Measurements from ENCODE around the gene ERC1.
"Not testable (repeated sequence)": the region's sequence is repeated elsewhere in the genome, so short reads cannot be mapped to it uniquely, and the experiment has no call there.

Gene ERC1

GRCh38 chr12:1199700-1200099 is 208.7 kb downstream of the ERC1 start:
- no peak for DNase-seq

- no peak for DNase-seq
These were observed 210.0 kb downstream of the ERC1 start for GRCh38 chr12:1201030-1201429.

- no peak for DNase-seq
These were observed 210.9 kb downstream of the ERC1 start for GRCh38 chr12:1201886-1202285.

- DNase-seq: no peak
These were observed 212.7 kb downstream of the ERC1 start for GRCh38 chr12:1203735-1204019.

DNA sequence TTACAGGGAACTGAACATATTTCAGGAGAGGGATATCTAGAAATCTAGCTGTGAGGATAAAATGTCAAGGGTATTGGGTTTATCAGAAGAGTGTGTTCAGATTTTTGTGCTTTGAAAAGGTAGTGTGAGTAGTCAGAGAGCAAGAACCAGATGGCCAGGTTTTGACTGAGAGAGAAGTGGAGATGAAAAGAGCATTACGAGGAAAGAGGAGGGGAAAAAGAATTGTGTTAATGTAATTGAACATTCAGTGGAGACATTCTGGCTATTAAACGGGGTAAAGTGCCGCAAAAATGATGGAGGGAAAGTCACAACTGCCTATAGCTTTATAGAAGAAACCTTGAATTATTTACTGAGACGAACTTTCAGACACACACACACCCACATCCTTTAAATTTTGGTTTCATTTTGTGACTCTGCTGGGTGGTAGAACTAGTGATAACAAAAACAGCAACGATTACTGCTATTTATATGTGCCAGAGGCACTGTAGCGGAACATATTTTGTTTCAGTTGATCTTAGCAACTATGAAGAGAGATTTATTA is 213.6 kb downstream of the ERC1 start:
- peak; percentile 76 for DNase-seq

GRCh38 chr12:1205512-1206060 is 214.6 kb downstream of the ERC1 start:
- no peak for DNase-seq

GRCh38 chr12:1206118-1206734 is 215.2 kb downstream of the ERC1 start:
- DNase-seq: no peak

- DNase-seq: no peak
These were observed 216.3 kb downstream of the ERC1 start for GRCh38 chr12:1207276-1207675.

DNA sequence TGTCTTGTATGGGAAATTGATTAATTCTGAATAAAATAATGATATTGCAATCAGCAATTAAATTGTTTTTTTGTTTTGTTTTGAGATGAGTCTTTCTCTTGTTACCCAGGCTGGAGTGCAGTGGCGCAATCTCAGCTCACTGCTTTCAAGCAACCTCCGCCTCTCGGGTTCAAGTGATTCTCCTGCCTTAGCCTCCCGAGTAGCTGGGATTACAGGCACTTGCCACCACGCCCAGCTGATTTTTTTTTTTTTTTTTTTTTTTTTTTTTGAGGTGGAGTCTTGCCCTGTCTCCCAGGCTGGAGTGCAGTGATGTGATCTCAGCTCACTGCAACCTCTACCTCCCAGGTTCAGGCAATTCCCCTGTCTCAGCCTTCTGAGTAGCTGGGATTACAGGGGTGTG is 217.7 kb downstream of the ERC1 start:
- not testable (repeated sequence) for DNase-seq

DNA sequence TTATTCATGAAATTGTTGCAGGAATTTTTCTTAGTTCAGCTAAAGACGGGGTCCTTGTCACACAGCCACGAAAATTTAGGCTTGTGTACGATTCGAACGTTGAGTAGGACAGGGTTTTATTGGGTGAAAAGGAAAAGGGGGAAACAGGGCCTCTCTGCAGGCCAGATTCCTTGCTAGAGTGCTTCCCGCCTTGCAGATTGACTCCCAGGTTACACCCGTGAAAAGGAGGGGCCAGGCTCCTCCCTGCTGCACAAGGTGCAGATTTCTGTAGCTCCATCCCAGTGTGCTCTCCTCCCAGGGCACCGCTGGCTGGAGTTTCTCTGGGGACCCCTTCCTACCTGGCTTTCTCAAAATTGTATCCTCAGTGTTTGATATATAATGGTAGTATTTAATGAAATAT is 221.5 kb downstream of the ERC1 start:
- no peak for DNase-seq

DNA sequence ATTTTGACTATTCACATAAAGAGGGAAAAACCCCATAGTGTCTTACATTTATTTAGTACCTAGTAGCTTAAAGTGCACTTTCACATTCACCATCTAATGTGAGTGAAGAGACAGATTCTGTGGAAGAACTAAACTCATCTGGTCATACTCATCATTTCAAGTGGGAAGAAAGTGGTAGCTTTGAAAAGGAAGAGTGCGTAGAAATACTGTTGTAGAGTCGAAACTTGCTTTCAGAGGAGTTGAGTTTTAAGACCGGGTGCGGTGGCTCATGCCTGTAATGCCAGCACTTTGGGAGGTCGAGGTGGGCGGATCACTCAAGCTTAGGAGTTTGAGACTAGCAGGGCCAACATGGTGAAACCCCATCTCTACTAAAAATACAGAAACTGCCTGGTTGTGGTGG is 222.2 kb downstream of the ERC1 start:
- DNase-seq: no peak

GRCh38 chr12:1213618-1214205 is 222.7 kb downstream of the ERC1 start:
- no peak for DNase-seq

- no peak for DNase-seq
These were observed 225.5 kb downstream of the ERC1 start for GRCh38 chr12:1216560-1216959.

DNA sequence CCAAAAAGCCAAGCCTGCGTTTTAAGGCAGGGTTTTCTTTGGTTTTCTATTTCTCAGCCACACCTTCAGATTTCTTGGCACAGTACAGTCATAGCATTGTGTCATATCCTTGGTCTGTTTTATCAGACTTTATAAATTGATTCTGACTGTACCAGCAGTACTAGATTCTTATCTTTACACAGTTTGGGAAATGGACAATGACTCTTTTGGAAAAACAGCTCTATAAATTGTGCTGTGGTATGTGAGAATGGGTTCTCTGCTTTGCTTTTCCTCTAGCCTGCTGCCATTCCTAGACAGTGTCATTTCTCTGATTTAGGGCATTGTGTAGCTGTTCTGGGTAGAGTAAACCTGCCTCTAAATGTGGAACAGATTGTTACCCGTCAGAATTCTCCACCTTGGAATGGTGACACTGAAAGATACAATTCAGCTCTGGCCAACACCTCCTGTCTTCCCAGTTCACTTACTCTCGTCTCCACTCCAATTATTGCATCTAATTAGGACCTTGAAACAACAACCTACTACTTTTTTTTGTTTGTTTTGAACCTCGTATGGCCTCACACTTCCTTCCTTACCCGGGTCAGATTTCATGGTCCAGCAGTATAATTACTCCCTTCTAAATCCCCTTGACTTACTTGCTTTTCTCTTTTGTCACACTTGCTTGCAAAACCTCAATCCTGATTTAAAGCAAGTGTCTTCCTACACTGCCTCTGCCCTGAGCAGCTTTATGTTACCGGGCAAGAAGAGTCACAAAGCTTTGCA is 226.3 kb downstream of the ERC1 start:
- peak; percentile 29 for DNase-seq

- DNase-seq: no peak
These were observed 227.3 kb downstream of the ERC1 start for GRCh38 chr12:1218369-1218768.

- peak; percentile 40 for DNase-seq
These were observed 229.4 kb downstream of the ERC1 start for GRCh38 chr12:1220127-1221092.

DNA sequence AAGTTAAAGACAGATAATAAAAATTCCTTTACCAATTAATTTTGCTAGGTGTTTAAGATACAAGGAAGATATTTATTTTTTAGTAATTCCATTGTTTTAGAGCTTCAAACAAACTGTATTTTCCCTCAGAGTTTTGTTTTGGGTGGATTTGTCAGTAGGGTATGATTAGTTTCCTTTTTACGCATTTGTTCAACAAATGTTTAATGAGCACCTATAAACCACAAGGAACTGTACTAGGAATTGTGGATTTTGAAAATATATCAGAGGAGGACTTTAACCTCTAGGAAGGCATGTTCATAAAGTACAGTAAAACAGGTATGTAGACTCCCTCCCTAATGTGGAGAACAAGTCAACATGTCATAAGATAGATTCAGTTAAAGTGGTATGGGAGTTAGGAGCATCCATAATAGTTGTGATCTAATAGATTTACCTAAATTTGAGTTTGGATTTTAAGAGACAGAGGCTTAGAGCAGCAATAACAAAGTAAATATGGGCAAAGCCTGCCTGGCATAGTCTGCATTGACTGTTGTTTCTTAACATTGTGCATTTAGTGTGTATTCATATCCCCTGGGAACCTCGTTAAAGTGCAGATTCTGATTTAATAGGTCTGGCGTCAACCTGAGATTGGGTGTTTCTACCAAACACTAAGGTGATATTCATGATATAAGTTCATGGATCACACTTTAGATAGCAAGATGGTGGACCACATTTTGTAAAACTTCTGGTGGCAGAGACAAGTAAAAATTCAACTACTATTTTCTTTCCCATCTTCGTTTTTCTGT is 232.0 kb downstream of the ERC1 start:
- no peak for DNase-seq

DNA sequence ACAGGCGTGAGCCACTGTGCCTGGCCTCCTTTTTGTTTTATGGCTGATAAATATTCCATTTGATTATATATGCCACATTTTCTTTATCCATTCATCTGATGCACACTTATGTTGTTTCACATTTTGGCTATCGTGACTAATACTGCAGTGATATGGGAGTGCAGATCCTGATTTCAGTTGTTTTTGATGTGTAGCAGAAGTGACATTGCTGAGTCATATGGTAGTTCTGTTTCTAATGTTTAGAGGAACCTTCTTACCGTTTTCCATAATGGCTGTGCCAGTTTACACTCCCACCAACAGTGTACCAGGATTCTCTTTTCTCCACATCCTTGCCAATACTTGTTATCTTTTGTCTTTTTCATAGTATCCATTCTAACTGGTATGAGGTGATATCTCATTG is 235.9 kb downstream of the ERC1 start:
- DNase-seq: no peak

DNA sequence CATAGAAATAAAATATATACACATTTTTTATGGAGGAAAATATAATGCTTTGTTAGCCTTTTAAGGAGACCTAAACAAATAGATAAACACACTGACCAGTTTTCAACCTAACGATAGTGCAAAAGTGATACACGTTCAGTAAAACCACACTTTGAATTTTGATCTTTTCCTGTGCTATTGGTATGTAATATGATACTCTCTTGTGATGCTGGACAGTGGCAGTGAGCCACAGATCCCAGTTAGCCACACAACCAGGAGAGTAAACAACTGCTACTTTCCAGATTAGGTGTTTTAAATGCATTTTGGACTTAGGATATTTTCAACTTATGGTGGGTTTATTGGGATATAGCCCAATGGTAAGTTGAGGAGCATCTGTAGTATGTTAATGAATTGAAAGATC is 243.1 kb downstream of the ERC1 start:
- DNase-seq: no peak

DNA sequence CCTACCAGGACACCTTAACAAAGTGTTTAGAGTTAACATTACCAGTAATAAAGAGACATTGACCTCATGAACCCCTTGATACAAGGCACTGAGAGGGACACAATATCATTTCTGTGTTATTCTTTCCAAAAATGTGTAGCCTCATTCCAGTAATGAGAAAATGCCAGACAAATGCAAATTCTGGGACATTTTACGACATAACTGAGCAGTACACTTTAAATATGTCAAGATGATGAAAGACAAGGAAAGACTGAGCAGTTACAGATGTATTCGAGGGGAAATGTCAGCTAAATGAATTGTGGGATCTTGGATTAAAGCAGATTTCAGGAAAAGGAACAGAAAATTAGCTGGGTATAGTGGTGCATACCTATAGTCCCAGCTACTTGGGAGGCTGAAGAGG is 255.6 kb downstream of the ERC1 start:
- no peak for DNase-seq

DNA sequence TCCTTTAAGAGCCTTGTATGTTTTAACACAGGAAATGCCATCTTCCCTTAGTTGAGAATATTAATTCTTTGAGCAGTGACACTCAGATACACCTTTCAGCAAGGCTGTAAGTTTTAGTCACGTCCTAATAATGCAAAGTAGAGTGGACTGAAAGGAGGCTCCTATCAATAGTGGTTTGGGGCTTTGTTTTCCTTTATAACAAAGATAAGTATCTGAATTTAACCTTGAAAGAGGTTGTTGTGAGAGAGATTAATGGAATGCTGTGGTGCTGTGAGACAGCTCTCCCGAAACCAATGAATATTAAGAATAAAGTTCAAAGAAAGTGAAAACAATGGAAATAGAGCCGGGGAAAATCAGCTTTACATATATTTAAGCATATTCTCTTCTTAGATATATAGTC is 259.6 kb downstream of the ERC1 start:
- no peak for DNase-seq

DNA sequence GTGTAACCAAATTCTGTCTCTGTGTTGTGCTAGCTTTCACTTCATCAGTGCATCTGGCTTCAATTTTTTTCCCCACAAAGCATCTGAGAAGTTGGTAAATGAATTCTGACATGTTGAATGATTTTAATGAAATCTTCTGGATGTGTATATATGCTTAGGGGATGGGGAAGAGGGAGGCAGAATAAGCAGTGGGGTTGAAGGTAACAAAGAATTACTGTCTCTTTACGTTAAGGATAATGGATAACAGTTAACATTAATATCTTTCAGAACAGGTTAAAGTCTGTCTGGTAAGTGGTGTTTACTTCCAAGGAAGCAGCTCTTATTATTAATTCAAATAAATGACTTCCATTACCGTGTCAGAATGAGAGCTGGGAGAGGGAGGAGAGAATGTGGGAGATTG is 261.7 kb downstream of the ERC1 start:
- no peak for DNase-seq
